HCT116 (cell line): ENCODE measurements around the gene OR7G2.
"Not testable (repeated sequence)": the region's sequence is repeated elsewhere in the genome, so short reads cannot be mapped to it uniquely, and the experiment has no call there.

Source experiments
- EGR1 ChIP-seq: IDR thresholded peaks from 2 replicates; pipeline ENCODE4 v1.6.1; 2012; ENCODE audit warnings: low read depth
- JUND ChIP-seq: IDR thresholded peaks from 2 replicates; pipeline ENCODE4 v1.6.1; 2012
- POLR2A ChIP-seq: IDR thresholded peaks from 2 replicates; pipeline ENCODE4 v1.7.0; 2011; ENCODE audit warnings: borderline replicate concordance; ENCODE audit not compliant: insufficient read depth, insufficient read length; ENCODE audit errors: extremely low read depth
- TF ChIP-seq, protein P1 (sequence below), 3 experiments: fragments of 200-600 bp in 1 of 3; sonication (generic) in 1 of 3; IDR thresholded peaks in 2 of 3; conservative IDR thresholded peaks in 1 of 3; 2 replicates each; pipeline ENCODE4 v1.5.1; 2012 to 2017; ENCODE audit warnings: low read depth in 2 of 3, low read length in 2 of 3, antibody characterized with exemption in 1 of 3, borderline replicate concordance in 1 of 3, control low read depth in 1 of 3, mild to moderate bottlenecking in 1 of 3, mixed read lengths in 1 of 3, mixed run types in 1 of 3, moderate library complexity in 1 of 3; ENCODE audit not compliant: insufficient read depth in 1 of 3

DNA sequence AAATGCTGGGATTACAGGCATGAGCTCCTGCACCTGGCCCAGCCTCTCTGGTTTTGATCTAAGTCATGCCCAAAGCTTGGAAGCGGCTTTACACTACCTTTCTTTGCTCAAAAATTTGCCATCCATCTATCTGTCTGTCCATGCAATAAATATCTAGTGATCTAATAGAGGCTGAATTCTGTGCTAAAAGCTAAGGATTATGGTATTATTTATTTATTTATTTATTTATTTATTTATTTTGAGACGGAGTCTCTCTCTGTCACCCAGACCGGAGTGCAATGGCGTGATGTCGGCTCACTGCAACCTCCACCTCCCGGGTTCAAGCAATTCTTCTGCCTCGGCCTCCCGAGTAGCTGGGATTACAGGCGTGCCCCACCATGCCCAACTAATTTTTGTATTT is 51.1 kb downstream of the OR7G2 start:
- TF ChIP-seq JUND, POLR2A, EGR1: not testable (repeated sequence)
- TF ChIP-seq, protein P1, sequence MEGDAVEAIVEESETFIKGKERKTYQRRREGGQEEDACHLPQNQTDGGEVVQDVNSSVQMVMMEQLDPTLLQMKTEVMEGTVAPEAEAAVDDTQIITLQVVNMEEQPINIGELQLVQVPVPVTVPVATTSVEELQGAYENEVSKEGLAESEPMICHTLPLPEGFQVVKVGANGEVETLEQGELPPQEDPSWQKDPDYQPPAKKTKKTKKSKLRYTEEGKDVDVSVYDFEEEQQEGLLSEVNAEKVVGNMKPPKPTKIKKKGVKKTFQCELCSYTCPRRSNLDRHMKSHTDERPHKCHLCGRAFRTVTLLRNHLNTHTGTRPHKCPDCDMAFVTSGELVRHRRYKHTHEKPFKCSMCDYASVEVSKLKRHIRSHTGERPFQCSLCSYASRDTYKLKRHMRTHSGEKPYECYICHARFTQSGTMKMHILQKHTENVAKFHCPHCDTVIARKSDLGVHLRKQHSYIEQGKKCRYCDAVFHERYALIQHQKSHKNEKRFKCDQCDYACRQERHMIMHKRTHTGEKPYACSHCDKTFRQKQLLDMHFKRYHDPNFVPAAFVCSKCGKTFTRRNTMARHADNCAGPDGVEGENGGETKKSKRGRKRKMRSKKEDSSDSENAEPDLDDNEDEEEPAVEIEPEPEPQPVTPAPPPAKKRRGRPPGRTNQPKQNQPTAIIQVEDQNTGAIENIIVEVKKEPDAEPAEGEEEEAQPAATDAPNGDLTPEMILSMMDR (IDR thresholded peaks at IDR 0.05 in 2 of 3, conservative IDR thresholded peaks at IDR 0.05 in 1 of 3; ENCODE audit: borderline replicate concordance in 1 of 3, insufficient read depth in 1 of 3, low read depth in 2 of 3, low read length in 2 of 3) = not testable (repeated sequence)
